GM06990 (cell line): ENCODE data around the gene TMEM150C.

Experiments used
- DNase-seq: peaks from one replicate; pipeline ENCODE4 v3.0.0-alpha.2; 2011; ENCODE audit not compliant: insufficient read length; ENCODE audit errors: extremely low read depth
- H3K27me3 ChIP-seq: replicated peaks from 2 replicates; pipeline ENCODE4 v1.6.0; 2011; ENCODE audit warnings: low read length; ENCODE audit not compliant: control insufficient read depth, insufficient read depth
- H3K36me3 ChIP-seq: 2 replicates; pipeline ENCODE4 v1.5.1; 2011; ENCODE audit warnings: low read length; ENCODE audit not compliant: control insufficient read depth, insufficient read depth
- H3K4me3 ChIP-seq: replicated peaks from 2 replicates; pipeline ENCODE4 v1.5.1; 2011; ENCODE audit warnings: low read depth, mild to moderate bottlenecking, control low read depth, low read length
- TF ChIP-seq, protein P1 (sequence below): IDR thresholded peaks from 2 replicates; pipeline ENCODE4 v1.5.1; 2011; ENCODE audit warnings: low read length, control low read depth, mild to moderate bottlenecking, inconsistent platforms; ENCODE audit not compliant: insufficient read depth, poor library complexity, severe bottlenecking

Gene TMEM150C

DNA sequence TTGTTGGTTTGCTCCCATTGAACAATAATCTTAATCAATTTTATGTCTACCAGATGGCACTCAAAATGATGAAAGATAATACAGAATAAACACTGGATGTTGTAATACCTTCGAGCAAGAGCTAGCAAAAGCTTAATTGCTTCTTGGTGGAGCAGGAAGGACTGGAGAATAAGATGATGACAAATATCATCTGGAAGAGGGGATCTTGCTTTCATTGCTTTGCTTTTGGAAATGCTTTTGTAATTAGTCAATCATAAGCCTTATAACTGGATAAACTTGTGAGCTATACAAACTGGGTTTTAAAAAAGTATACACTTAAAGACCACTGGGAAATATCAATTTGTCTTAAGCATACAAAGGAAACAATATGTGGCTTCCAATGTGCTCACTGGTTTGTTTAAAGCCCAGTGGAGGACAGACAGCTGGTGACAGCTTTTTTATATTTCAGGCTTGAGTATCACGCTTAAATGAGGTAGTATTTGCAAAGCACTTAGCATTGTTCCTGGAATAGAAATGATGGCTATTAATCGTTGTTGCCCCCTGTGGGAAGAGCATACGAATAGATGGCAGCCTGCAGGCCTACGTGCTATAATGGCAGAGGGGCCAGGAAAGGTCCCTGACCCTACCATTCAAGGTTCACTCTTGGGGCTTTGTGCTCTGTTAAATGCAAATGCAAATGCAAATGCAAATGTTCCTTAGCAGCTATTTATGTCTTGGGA, 61.2 kb downstream of the TMEM150C start:
- DNase-seq: no peak
- TF ChIP-seq, protein P1, sequence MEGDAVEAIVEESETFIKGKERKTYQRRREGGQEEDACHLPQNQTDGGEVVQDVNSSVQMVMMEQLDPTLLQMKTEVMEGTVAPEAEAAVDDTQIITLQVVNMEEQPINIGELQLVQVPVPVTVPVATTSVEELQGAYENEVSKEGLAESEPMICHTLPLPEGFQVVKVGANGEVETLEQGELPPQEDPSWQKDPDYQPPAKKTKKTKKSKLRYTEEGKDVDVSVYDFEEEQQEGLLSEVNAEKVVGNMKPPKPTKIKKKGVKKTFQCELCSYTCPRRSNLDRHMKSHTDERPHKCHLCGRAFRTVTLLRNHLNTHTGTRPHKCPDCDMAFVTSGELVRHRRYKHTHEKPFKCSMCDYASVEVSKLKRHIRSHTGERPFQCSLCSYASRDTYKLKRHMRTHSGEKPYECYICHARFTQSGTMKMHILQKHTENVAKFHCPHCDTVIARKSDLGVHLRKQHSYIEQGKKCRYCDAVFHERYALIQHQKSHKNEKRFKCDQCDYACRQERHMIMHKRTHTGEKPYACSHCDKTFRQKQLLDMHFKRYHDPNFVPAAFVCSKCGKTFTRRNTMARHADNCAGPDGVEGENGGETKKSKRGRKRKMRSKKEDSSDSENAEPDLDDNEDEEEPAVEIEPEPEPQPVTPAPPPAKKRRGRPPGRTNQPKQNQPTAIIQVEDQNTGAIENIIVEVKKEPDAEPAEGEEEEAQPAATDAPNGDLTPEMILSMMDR: no peak
- Histone ChIP-seq H3K27me3 (no peaks in the 10 kb centered on the region), H3K36me3 (no peaks in the 10 kb centered on the region), H3K4me3 (no peak overlapping the region)

DNA sequence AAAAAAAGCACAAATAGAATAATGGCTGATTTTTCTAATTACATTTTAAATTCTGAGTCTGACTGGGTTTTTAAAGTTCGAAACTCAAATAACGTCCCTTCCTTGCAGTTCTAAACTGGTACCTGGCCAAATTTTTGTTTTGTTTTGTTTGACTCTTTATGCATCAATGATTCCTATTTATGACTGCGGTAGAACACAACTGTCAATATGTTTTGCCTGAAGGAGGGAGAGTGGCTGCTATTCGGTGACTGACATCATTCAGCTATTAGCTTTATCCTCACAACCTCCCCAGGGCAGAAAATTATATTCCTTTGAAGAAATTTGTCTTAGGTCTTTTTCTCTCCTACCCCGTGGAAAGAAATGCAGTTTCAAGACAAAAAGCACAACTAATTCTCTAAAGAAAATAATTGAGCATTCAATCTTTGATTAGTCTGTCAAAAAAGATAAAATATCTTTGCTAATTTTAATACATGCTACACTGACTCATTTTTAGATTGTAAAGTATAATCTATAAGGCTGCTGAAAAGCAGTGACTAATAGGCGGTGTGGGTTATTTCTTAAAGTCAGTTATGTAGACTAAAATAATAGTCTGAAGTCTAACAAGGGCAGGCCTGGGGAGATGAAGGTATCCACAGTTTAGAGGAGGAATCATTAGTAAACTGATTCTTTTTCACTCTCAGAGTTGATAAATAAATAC, 61.9 kb downstream of the TMEM150C start:
- no peak overlapping the region for H3K4me3 ChIP-seq
- H3K27me3 ChIP-seq: no peaks in the 10 kb centered on the region
- TF ChIP-seq, protein P1: no peak
- no peak for DNase-seq
- no peaks in the 10 kb centered on the region for H3K36me3 ChIP-seq

DNA sequence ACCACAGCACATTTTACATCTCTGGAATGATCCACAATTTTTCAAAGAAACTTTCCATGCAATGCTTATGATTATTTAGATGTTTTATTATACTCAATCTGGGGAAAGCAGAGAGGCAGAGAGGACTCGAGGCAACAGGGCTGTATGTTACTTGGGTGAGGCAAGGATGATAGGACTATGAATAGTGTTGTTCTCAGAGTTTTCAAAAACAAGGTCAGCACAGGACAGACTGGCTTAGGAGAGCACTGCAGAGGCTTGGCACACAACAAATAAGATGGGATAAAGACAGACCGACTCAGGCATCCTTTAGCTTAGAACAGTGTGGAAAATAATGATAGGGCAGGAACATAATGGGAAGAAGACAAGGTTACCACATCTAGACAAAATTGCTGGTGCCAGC, 65.4 kb downstream of the TMEM150C start:
- TF ChIP-seq, protein P1: no peak
- H3K27me3 ChIP-seq: no peaks in the 10 kb centered on the region
- no peaks in the 10 kb centered on the region for H3K36me3 ChIP-seq
- no peak for DNase-seq
- no peak overlapping the region for H3K4me3 ChIP-seq

DNA sequence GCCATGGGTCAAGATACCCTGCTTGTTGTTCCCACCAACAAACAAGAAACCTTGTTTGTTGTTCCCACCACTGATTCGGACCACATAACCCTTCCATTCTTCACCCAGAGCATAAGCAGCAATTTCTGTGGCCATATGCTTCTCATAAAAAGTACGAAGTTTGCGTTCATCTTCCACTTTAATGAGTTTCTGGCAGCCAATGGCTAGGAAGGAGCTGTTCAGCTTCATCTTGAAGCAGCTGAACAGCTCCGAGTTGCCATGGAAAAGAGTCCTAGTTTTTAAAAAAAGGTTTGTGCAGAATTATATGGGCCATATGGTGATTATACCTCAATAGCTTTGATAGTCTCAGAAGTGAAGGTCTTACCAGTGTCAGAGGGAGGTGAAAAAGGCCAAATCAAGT, 66.1 kb downstream of the TMEM150C start:
- TF ChIP-seq, protein P1: no peak
- no peak overlapping the region for H3K4me3 ChIP-seq
- H3K36me3 ChIP-seq: peaks cover 1% of the 10 kb centered on the region
- no peak for DNase-seq
- H3K27me3 ChIP-seq: no peaks in the 10 kb centered on the region

DNA sequence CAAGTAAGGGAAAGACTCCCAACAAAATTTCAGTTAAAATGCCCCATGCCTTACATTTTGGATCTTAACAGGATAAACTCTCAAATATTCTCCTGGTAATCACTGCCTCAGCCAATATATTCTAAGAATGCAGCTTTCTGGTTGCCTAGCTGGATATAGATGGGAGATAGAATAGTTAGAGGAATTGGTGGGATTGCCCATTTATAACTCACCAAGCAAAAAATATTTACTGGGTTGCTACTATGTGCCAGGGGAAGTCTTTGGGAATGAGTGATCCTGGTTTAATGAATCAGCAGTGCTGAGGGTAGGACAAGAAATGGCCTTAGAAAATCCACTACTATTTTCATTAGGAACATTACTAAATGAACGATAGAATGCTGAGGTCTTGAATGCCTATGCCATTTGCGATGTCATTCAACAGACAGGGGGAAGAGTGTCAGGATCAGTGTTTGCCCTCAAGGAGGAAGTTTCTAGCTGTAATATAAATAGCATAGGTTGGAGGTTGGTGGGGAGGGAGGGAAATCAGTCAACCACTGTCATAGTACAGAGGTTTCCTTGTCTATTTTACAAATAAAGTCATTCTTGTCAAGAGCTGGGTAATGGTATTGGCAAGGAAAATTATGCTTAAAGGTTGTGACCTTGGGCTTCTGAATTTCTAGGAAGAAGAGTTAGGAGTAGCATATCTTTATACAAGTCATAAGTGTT, 67.9 kb downstream of the TMEM150C start:
- Histone ChIP-seq H3K4me3 (no peak overlapping the region), H3K36me3 (peaks cover 1% of the 10 kb centered on the region), H3K27me3 (no peaks in the 10 kb centered on the region)
- TF ChIP-seq, protein P1: no peak
- no peak for DNase-seq
